Endothelial cell of umbilical vein (primary cell): ENCODE data around the gene ERGIC2. TPM values are rescaled to one million over a fixed set of nuclear protein-coding genes. Genes with fewer than 3 reads are reported as not detected.

Source experiments
- BruUV-seq: library from RNA; stranded (reverse); fragments of 400-500 nt; replicated peaks from 2 replicates; lab custom pipeline; 2021; lab: Mats Ljungman, UMichigan
- CTCF ChIA-PET: fragments of 300-600, 350-600 bp; sonication (Branson Sonifier 250); formaldehyde crosslinking; loops from one replicate; lab custom pipeline; 2021; ENCODE audit warnings: antibody characterized with exemption, inconsistent platforms; lab: Charles Lee
- POLR2A ChIA-PET: fragments of 300-600, 350-600 bp; sonication (Branson Sonifier 250); formaldehyde crosslinking; loops from one replicate; lab custom pipeline; 2021; ENCODE audit warnings: antibody characterized with exemption, inconsistent platforms; lab: Charles Lee
- DNase-seq: peaks from one replicate; pipeline ENCODE4 v3.0.0-alpha.2; 2011; ENCODE audit warnings: low read depth, low spot score
- FAIRE-seq: peaks from 2 replicates; lab custom pipeline; 2011; peaks lifted over from hg19 to GRCh38; lab: Jason Lieb, UNC
- H2AFZ ChIP-seq: 2 replicates; pipeline ENCODE4 v1.6.0; 2012; ENCODE audit warnings: low read depth, low read length, control low read depth, inconsistent platforms
- H3K27ac ChIP-seq: 2 replicates; pipeline ENCODE4 v1.5.1; 2011; ENCODE audit warnings: low read depth, mild to moderate bottlenecking, control low read depth, low read length, moderate library complexity; ENCODE audit not compliant: insufficient read depth
- H3K27me3 ChIP-seq, 2 experiments: 2 replicates each; pipeline versions ENCODE4 v1.6.0 to v1.6.1; 2011; ENCODE audit warnings: low read length in 2 of 2, mixed read lengths in 1 of 2; ENCODE audit not compliant: control insufficient read depth in 2 of 2, insufficient read depth in 2 of 2
- H3K36me3 ChIP-seq, 2 experiments: 2 replicates in 1 of 2; 3 replicates in 1 of 2; pipeline ENCODE4 v1.5.1; 2011; ENCODE audit warnings: low read length in 2 of 2, mild to moderate bottlenecking in 1 of 2, moderate library complexity in 1 of 2; ENCODE audit not compliant: control insufficient read depth in 2 of 2, insufficient read depth in 2 of 2; ENCODE audit errors: extremely low read depth in 1 of 2
- H3K4me1 ChIP-seq: 3 replicates; pipeline ENCODE4 v1.5.1; 2011; ENCODE audit warnings: mild to moderate bottlenecking, low read length; ENCODE audit not compliant: control insufficient read depth, insufficient read depth; ENCODE audit errors: extremely low read depth
- H3K4me2 ChIP-seq: 2 replicates; pipeline ENCODE4 v1.6.1; 2011; ENCODE audit warnings: low read length, control low read depth, mixed read lengths; ENCODE audit not compliant: insufficient read depth
- H3K4me3 ChIP-seq, 3 experiments: fragments of 200-600 bp in 1 of 3; sonication (generic), shearing (Covaris generic) in 1 of 3; replicated peaks in 1 of 3; 2 replicates each; pipeline ENCODE4 v1.5.1; 2011 to 2016; ENCODE audit warnings: control low read depth in 3 of 3, low read length in 3 of 3, mild to moderate bottlenecking in 2 of 3, inconsistent platforms in 1 of 3, low read depth in 1 of 3, moderate library complexity in 1 of 3; ENCODE audit not compliant: insufficient read depth in 1 of 3
- H3K79me2 ChIP-seq: 2 replicates; pipeline ENCODE4 v1.6.0; 2012; ENCODE audit warnings: low read length, inconsistent platforms; ENCODE audit not compliant: control insufficient read depth, insufficient read depth
- H3K9ac ChIP-seq: replicated peaks from 2 replicates; pipeline ENCODE3; 2011; ENCODE audit warnings: low read length, control low read depth; ENCODE audit not compliant: insufficient read depth; ENCODE audit errors: extremely low read depth
- H3K9me1 ChIP-seq: replicated peaks from 3 replicates; pipeline ENCODE4 v1.6.0; 2011; ENCODE audit warnings: mild to moderate bottlenecking, low read length; ENCODE audit not compliant: control insufficient read depth, insufficient read depth; ENCODE audit errors: extremely low read depth
- H3K9me3 ChIP-seq: replicated peaks from 2 replicates; pipeline ENCODE4 v1.5.1; 2012; ENCODE audit warnings: low read length, inconsistent platforms; ENCODE audit not compliant: control insufficient read depth, insufficient read depth
- H4K20me1 ChIP-seq: replicated peaks from 2 replicates; pipeline ENCODE3; 2011; ENCODE audit warnings: mild to moderate bottlenecking, low read length; ENCODE audit not compliant: control insufficient read depth, insufficient read depth; ENCODE audit errors: extremely low read depth
- EZH2 ChIP-seq: IDR thresholded peaks from 2 replicates; pipeline ENCODE4 v1.6.1; 2012; ENCODE audit warnings: borderline replicate concordance, low read depth, mild to moderate bottlenecking, moderate library complexity, low read length, inconsistent platforms; ENCODE audit not compliant: severe bottlenecking
- FOS ChIP-seq: IDR thresholded peaks from 2 replicates; pipeline ENCODE4 v1.6.1; 2011; ENCODE audit warnings: mild to moderate bottlenecking, low read length, moderate library complexity, borderline replicate concordance; ENCODE audit not compliant: insufficient read depth
- GATA2 ChIP-seq: IDR thresholded peaks from 2 replicates; pipeline ENCODE4 v1.7.0; 2011; ENCODE audit warnings: low read depth, mild to moderate bottlenecking, moderate library complexity, mixed read lengths, low read length; ENCODE audit not compliant: insufficient read length, insufficient read depth
- JUN ChIP-seq: IDR thresholded peaks from 2 replicates; pipeline ENCODE4 v1.6.1; 2011; ENCODE audit warnings: borderline replicate concordance, low read depth; ENCODE audit not compliant: insufficient read length, insufficient read depth
- MYC ChIP-seq: IDR thresholded peaks from one replicate; pipeline ENCODE4 v1.6.1; 2011; ENCODE audit warnings: mild to moderate bottlenecking, low read depth, low read length
- POLR2A ChIP-seq: IDR thresholded peaks from 2 replicates; pipeline ENCODE4 v1.6.1; 2012; ENCODE audit warnings: low read depth, mild to moderate bottlenecking, control low read depth, low read length
- POLR2AphosphoS5 ChIP-seq: IDR thresholded peaks from 2 replicates; pipeline ENCODE4 v1.6.1; 2012; ENCODE audit warnings: low read depth, mild to moderate bottlenecking, control low read depth, low read length, moderate library complexity; ENCODE audit not compliant: insufficient read depth
- dilution Hi-C: fragments of 300-500 bp; cut with MboI; formaldehyde crosslinking; loops from one replicate; pipeline ENCODE4 v1.15.0; 2019; ENCODE audit warnings: low sequenced_read_pairs; ENCODE audit not compliant: extremely low pct_ligation_motif_present
- intact Hi-C: fragments of 100-400 bp; cut with micrococcal nuclease; formaldehyde crosslinking; loops from one replicate; pipeline ENCODE4 v1.10.0; 2022
- polyA plus RNA-seq, 4 experiments: library from polyadenylated mRNA; depleted of rRNA in 3 of 4; stranded (reverse) in 3 of 4; unstranded in 1 of 4; fragments of >200 nt; gene quantifications; 2 replicates each; pipeline versions ENCODE4 v1.2.1 to v1.2.3, GENCODE V29; 2011 to 2012; ENCODE audit warnings: missing spikeins in 1 of 4
- total RNA-seq: library from RNA; stranded (reverse); gene quantifications from 2 replicates; pipeline ENCODE4 v1.2.3, GENCODE V29; 2021
- TF ChIP-seq, protein P1 (sequence below): IDR thresholded peaks from 2 replicates; pipeline ENCODE4 v1.6.1; 2011; ENCODE audit not compliant: insufficient read depth, insufficient read length
- TF ChIP-seq, protein P2 (sequence below), 2 donors: IDR thresholded peaks; 1 replicate in 1 of 2; 2 replicates in 1 of 2; pipeline ENCODE4 v1.5.1; 2011; ENCODE audit warnings: low read length in 2 of 2, mild to moderate bottlenecking in 2 of 2, moderate library complexity in 2 of 2, control low read depth in 1 of 2, inconsistent platforms in 1 of 2, low read depth in 1 of 2; ENCODE audit not compliant: insufficient read depth in 1 of 2; ENCODE audit errors: extremely low read depth in 1 of 2

Gene ERGIC2
- total and polyA plus RNA-seq, 2 donors (not counting 3 experiments of a cell fraction or from before 2014, with no cell fraction given): 20.3 to 60.6 TPM

DNA sequence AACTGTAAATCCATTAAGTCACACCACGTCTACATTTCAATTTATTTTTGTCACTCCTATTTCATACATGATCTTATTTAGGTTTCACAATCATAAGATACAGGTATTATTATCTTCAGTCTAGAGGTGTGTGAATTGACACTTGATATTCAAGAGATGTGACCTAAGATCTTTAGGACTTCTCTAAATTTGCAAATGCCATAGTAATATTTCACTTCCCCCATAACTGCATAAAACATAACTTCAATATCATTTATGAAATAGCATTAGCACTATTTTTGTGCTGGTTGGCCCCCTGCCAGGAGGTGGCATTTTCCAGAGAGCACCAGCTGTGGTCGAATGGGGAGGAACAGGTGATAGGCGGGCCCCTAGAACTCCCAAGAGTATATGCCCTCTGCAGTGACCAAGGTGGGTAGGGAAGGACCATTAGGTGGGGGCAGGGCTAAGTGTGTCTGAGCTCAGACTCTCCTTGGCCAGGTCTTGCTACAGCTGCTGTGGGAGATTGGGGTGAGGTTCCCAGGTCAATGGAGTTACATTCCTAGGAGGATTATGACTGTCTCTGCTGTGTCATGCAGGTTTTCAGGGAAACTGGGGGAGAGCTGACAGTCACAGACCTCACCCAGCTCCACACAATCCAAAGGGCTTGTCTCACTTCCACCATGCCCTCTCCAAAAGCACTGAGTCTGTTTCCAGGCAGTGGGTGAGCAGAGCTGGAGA is 49.2 kb upstream of the ERGIC2 start:
- intact Hi-C loops: no loop called here
- H3K4me3 ChIP-seq: no peak overlapping the region

More for the DNA sequence above, 49.2 kb upstream of the ERGIC2 start:
- TF ChIP-seq EZH2 (no peak), POLR2A (no peak), JUN (no peak), POLR2AphosphoS5 (no peak), GATA2 (no peak), MYC (no peak), FOS (no peak)
- TF ChIP-seq, protein P1, sequence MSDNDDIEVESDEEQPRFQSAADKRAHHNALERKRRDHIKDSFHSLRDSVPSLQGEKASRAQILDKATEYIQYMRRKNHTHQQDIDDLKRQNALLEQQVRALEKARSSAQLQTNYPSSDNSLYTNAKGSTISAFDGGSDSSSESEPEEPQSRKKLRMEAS: no peak
- TF ChIP-seq, protein P2, sequence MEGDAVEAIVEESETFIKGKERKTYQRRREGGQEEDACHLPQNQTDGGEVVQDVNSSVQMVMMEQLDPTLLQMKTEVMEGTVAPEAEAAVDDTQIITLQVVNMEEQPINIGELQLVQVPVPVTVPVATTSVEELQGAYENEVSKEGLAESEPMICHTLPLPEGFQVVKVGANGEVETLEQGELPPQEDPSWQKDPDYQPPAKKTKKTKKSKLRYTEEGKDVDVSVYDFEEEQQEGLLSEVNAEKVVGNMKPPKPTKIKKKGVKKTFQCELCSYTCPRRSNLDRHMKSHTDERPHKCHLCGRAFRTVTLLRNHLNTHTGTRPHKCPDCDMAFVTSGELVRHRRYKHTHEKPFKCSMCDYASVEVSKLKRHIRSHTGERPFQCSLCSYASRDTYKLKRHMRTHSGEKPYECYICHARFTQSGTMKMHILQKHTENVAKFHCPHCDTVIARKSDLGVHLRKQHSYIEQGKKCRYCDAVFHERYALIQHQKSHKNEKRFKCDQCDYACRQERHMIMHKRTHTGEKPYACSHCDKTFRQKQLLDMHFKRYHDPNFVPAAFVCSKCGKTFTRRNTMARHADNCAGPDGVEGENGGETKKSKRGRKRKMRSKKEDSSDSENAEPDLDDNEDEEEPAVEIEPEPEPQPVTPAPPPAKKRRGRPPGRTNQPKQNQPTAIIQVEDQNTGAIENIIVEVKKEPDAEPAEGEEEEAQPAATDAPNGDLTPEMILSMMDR (IDR thresholded peaks at IDR 0.05; ENCODE audit: extremely low read depth in 1 of 2, insufficient read depth in 1 of 2, low read depth in 1 of 2, low read length in 2 of 2): no peak
- DNase-seq (no peak), FAIRE-seq (no peak)
- no TSS peak for BruUV-seq
- Histone ChIP-seq H3K79me2 (no peaks in the 10 kb centered on the region), H4K20me1 (no peaks in the 10 kb centered on the region), H3K27ac (no peak overlapping the region), H3K36me3 (no peaks in the 10 kb centered on the region), H3K9me1 (no peaks in the 10 kb centered on the region), H3K4me1 (peaks cover 15% of the 10 kb centered on the region), H3K27me3 (no peaks in the 10 kb centered on the region), H3K9ac (no peak overlapping the region), H2AFZ (no peak overlapping the region), H3K4me2 (no peak overlapping the region), H3K9me3 (no peaks in the 10 kb centered on the region)
- POLR2A ChIA-PET: no interaction called here
- dilution Hi-C loops: no loop called here
- CTCF ChIA-PET: no interaction called here
